ENCODE data around the gene ESAM. TPM values are rescaled to one million over a fixed set of nuclear protein-coding genes. Genes with fewer than 3 reads are reported as not detected.
"Not testable (repeated sequence)": the region's sequence is repeated elsewhere in the genome, so short reads cannot be mapped to it uniquely, and the experiment has no call there.

The ESAM gene
- total RNA-seq, 1 experiment from 2014 or later, result 5.3 TPM

- Histone ChIP-seq H3K4me1 (no peaks in the 10 kb centered on the region), H3K27me3 (replicated peaks; ENCODE audit: control insufficient read depth, insufficient read depth, low read length) (no peaks in the 10 kb centered on the region), H3K36me3 (ENCODE audit: control insufficient read depth, insufficient read depth, low read length) (no peaks in the 10 kb centered on the region), H3K9me3 (no peaks in the 10 kb centered on the region), H3K4me3 (ENCODE audit: low read depth, low read length) (no peak overlapping the region)
- intact Hi-C loops (cut with micrococcal nuclease; ENCODE audit: unreplicated experiment), result loop anchor here (1.0 to 2.0 kb wide), 3 partner anchors 15 to 109 kb away; partner anchors contain the start of gene ESAM
- TF ChIP-seq CTCF (IDR thresholded peaks at IDR 0.05; ENCODE audit: insufficient read depth in 1 of 2, low read depth in 1 of 2, low read length in 1 of 2, severe bottlenecking in 1 of 2, unreplicated experiment in 1 of 2), result peak; percentile 62 to 70
- Mint-ChIP-seq H3K27me3 (ENCODE audit: insufficient read depth, unreplicated experiment) (no peaks in the 10 kb centered on the region), H3K9me3 (ENCODE audit: unreplicated experiment) (no peaks in the 10 kb centered on the region), H3K36me3 (ENCODE audit: insufficient read depth, unreplicated experiment) (peaks cover 32% of the 10 kb centered on the region), H3K4me3 (ENCODE audit: unreplicated experiment) (no peak overlapping the region), H3K4me1 (ENCODE audit: low read depth, unreplicated experiment) (peaks cover 7% of the 10 kb centered on the region), H3K27ac (ENCODE audit: unreplicated experiment) (no peak overlapping the region)
- ChIA-PET CTCF (interaction anchor here (0.5 to 2.5 kb wide), 15 partner anchors 9 to 847 kb away, joined by 3 to 15 read pairs (median 5); partner anchors contain the start of genes CHEK1, ESAM, MSANTD2 and NRGN), POLR2A (no interaction called here)
- peak in 1 of 2 experiments; percentile 42 for DNase-seq
- no TSS peak for BruUV-seq (replicated peaks)
These were observed 16.2 kb upstream of the ESAM start for GRCh38 chr11:124778281-124778680.

- ChIA-PET CTCF (no interaction called here), POLR2A (no interaction called here)
- no peaks in the 10 kb centered on the region for H3K9me3 ChIP-seq
- no peak for DNase-seq
- BruUV-seq (replicated peaks), result no TSS peak
- no peak overlapping the region for H3K4me3 ChIP-seq (ENCODE audit: low read depth, low read length)
- no peak overlapping the region for H3K27ac Mint-ChIP-seq (ENCODE audit: unreplicated experiment)
- H3K36me3 Mint-ChIP-seq (ENCODE audit: insufficient read depth, unreplicated experiment), result peaks cover 41% of the 10 kb centered on the region
- no peaks in the 10 kb centered on the region for H3K36me3 ChIP-seq (ENCODE audit: control insufficient read depth, insufficient read depth, low read length)
- no peaks in the 10 kb centered on the region for H3K27me3 Mint-ChIP-seq (ENCODE audit: insufficient read depth, unreplicated experiment)
- no peak overlapping the region for H3K4me3 Mint-ChIP-seq (ENCODE audit: unreplicated experiment)
- intact Hi-C loops (cut with micrococcal nuclease; ENCODE audit: unreplicated experiment), result no loop called here
- H3K9me3 Mint-ChIP-seq (ENCODE audit: unreplicated experiment), result no peaks in the 10 kb centered on the region
- H3K4me1 Mint-ChIP-seq (ENCODE audit: low read depth, unreplicated experiment), result peaks cover 7% of the 10 kb centered on the region
- TF ChIP-seq CTCF (IDR thresholded peaks at IDR 0.05; ENCODE audit: insufficient read depth in 1 of 2, low read depth in 1 of 2, low read length in 1 of 2, severe bottlenecking in 1 of 2, unreplicated experiment in 1 of 2), result no peak
- no peaks in the 10 kb centered on the region for H3K4me1 ChIP-seq
- no peaks in the 10 kb centered on the region for H3K27me3 ChIP-seq (replicated peaks; ENCODE audit: control insufficient read depth, insufficient read depth, low read length)
These were observed 15.0 kb upstream of the ESAM start for GRCh38 chr11:124776865-124777645.

GRCh38 chr11:124770959-124771358 lies 8.9 kb upstream of the ESAM start:
- H3K9me3 ChIP-seq; H3K27me3 ChIP-seq (replicated peaks; ENCODE audit: control insufficient read depth, insufficient read depth, low read length); CTCF ChIA-PET; BruUV-seq (replicated peaks); H3K4me3 ChIP-seq (ENCODE audit: low read depth, low read length); H3K36me3 ChIP-seq (ENCODE audit: control insufficient read depth, insufficient read depth, low read length); H3K27ac Mint-ChIP-seq (ENCODE audit: unreplicated experiment); POLR2A ChIA-PET; H3K9me3 Mint-ChIP-seq (ENCODE audit: unreplicated experiment); intact Hi-C loops (cut with micrococcal nuclease; ENCODE audit: unreplicated experiment); H3K27me3 Mint-ChIP-seq (ENCODE audit: insufficient read depth, unreplicated experiment); H3K4me3 Mint-ChIP-seq (ENCODE audit: unreplicated experiment); DNase-seq: not testable (repeated sequence)
- Mint-ChIP-seq H3K4me1 (ENCODE audit: low read depth, unreplicated experiment) (peaks cover 22% of the 10 kb centered on the region), H3K36me3 (ENCODE audit: insufficient read depth, unreplicated experiment) (peaks cover 56% of the 10 kb centered on the region)
- peaks cover 27% of the 10 kb centered on the region for H3K4me1 ChIP-seq
